ENCODE data around the gene MTG2. TPM values are rescaled to one million over a fixed set of nuclear protein-coding genes. Genes with fewer than 3 reads are reported as not detected.

Gene MTG2
- total and polyA plus RNA-seq, 2 donors from 2014 or later, result 36.1 to 45.2 TPM

DNA sequence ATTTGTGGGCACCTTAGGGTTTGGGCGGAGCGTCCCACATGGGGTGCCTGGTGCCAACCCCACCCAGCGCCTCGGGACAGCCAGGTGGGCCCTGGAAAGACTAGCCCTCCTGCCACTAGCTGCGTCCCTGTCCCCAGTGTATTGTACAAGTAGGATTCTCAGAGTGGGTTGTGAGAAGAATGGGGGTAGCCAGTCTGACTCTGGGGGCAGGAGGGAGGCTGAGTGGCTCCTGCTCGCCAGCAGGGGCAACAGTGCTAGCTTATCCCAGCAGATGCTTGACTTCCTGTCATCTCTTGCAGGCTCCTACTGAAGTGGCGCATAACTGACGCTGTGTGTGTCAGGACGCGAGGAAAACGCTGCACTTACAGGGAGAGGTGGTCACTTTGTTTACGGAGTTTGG, 49.0 kb upstream of the MTG2 start:
- no peaks in the 10 kb centered on the region for H3K9me3 ChIP-seq (ENCODE audit: control insufficient read depth in 2 of 3, insufficient read depth in 1 of 3, low read length in 3 of 3)
- no peaks in the 10 kb centered on the region for H3K27me3 ChIP-seq (ENCODE audit: control insufficient read depth, insufficient read depth, low read length)
- no peak overlapping the region for H3K27ac ChIP-seq (ENCODE audit: low read depth in 2 of 2, low read length in 2 of 2)
- peaks cover 0 to 3% (median 2%) of the 10 kb centered on the region in 3 donors for H3K4me1 ChIP-seq (ENCODE audit: control insufficient read depth in 2 of 3, insufficient read depth in 2 of 3, low read depth in 1 of 3, low read length in 3 of 3)
- H3K4me3 ChIP-seq (ENCODE audit: low read length in 3 of 3), result no peak overlapping the region
- H3K9ac ChIP-seq (ENCODE audit: low read length in 3 of 3), result no peak overlapping the region
- TF ChIP-seq, protein P1, sequence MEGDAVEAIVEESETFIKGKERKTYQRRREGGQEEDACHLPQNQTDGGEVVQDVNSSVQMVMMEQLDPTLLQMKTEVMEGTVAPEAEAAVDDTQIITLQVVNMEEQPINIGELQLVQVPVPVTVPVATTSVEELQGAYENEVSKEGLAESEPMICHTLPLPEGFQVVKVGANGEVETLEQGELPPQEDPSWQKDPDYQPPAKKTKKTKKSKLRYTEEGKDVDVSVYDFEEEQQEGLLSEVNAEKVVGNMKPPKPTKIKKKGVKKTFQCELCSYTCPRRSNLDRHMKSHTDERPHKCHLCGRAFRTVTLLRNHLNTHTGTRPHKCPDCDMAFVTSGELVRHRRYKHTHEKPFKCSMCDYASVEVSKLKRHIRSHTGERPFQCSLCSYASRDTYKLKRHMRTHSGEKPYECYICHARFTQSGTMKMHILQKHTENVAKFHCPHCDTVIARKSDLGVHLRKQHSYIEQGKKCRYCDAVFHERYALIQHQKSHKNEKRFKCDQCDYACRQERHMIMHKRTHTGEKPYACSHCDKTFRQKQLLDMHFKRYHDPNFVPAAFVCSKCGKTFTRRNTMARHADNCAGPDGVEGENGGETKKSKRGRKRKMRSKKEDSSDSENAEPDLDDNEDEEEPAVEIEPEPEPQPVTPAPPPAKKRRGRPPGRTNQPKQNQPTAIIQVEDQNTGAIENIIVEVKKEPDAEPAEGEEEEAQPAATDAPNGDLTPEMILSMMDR (IDR thresholded peaks at IDR 0.05; ENCODE audit: borderline replicate concordance, extremely low read depth, insufficient read depth), result no peak
- H3K36me3 ChIP-seq (ENCODE audit: control insufficient read depth in 2 of 3, insufficient read depth in 3 of 3, low read length in 3 of 3), result peaks cover 12 to 70% (median 52%) of the 10 kb centered on the region in 3 donors
- intact Hi-C loops (cut with DNase I), result loop anchor here (10.0 kb wide), 2 partner anchors 69 to 119 kb away; partner anchors contain the start of gene TAF4
- DNase-seq (no peak), FAIRE-seq (no peak)

- Histone ChIP-seq H3K27ac (ENCODE audit: low read depth in 2 of 2, low read length in 2 of 2) (no peak overlapping the region), H3K27me3 (ENCODE audit: control insufficient read depth, insufficient read depth, low read length) (no peaks in the 10 kb centered on the region), H3K9ac (ENCODE audit: low read length in 3 of 3) (no peak overlapping the region), H3K9me3 (ENCODE audit: control insufficient read depth in 2 of 3, insufficient read depth in 1 of 3, low read length in 3 of 3) (no peaks in the 10 kb centered on the region), H3K36me3 (ENCODE audit: control insufficient read depth in 2 of 3, insufficient read depth in 3 of 3, low read length in 3 of 3) (peaks cover 19 to 70% (median 60%) of the 10 kb centered on the region in 3 donors), H3K4me3 (ENCODE audit: low read length in 3 of 3) (no peak overlapping the region), H3K4me1 (ENCODE audit: control insufficient read depth in 2 of 3, insufficient read depth in 2 of 3, low read depth in 1 of 3, low read length in 3 of 3) (peaks cover 0 to 3% (median 2%) of the 10 kb centered on the region in 3 donors)
- intact Hi-C loops (cut with DNase I), result loop anchor here (10.0 kb wide), 2 partner anchors 70 to 120 kb away; partner anchors contain the start of gene TAF4
- FAIRE-seq (no peak), DNase-seq (peak in 1 of 5 donors; percentile 69)
- TF ChIP-seq, protein P1 (IDR thresholded peaks at IDR 0.05; ENCODE audit: borderline replicate concordance, extremely low read depth, insufficient read depth), result no peak
These were observed 48.0 kb upstream of the MTG2 start for GRCh38 chr20:62134735-62135231.

DNA sequence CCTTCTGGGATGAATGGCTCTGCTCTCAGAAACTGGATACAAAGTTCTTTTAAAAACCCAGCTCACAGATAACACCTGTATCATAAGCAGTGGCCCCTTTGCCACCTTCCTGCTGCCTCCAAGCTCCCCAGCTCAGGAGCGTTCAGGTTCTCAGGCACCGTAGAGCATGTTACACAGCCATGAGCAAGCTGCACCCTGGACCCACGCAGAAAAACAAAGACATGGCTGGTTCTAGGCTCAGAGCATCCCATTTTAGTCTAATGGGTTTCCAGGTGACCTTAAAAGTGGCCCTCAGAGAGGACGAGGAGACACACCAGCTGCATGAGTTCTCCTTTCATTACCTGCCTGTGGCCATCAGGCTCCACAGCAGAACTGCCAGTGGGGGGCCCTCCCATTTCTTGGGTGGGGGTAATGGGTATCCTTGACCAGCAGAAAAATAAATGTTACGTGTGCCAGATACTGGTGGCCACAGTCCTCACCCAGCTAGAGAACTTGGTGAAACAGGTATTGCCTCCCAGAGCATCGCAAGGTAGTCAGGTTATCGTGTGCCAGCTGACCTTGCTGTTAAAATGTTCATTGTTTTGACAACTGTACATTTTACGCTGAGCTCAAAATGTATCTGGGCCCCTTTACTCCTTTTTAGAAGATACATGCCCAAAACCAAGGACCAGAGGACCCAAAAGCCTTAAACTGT, 47.1 kb upstream of the MTG2 start:
- H3K27me3 ChIP-seq (ENCODE audit: control insufficient read depth, insufficient read depth, low read length), result no peaks in the 10 kb centered on the region
- no peak overlapping the region for H3K4me3 ChIP-seq (ENCODE audit: low read length in 3 of 3)
- TF ChIP-seq, protein P1 (IDR thresholded peaks at IDR 0.05; ENCODE audit: borderline replicate concordance, extremely low read depth, insufficient read depth), result no peak
- peaks cover 17 to 69% (median 63%) of the 10 kb centered on the region in 3 donors for H3K36me3 ChIP-seq (ENCODE audit: control insufficient read depth in 2 of 3, insufficient read depth in 3 of 3, low read length in 3 of 3)
- H3K27ac ChIP-seq (ENCODE audit: low read depth in 2 of 2, low read length in 2 of 2), result no peak overlapping the region
- no peaks in the 10 kb centered on the region for H3K9me3 ChIP-seq (ENCODE audit: control insufficient read depth in 2 of 3, insufficient read depth in 1 of 3, low read length in 3 of 3)
- FAIRE-seq (no peak), DNase-seq (no peak)
- intact Hi-C loops (cut with DNase I), result loop anchor here (10.0 kb wide), 2 partner anchors 71 to 121 kb away; partner anchors contain the start of gene TAF4
- no peak overlapping the region for H3K9ac ChIP-seq (ENCODE audit: low read length in 3 of 3)
- H3K4me1 ChIP-seq (ENCODE audit: control insufficient read depth in 2 of 3, insufficient read depth in 2 of 3, low read depth in 1 of 3, low read length in 3 of 3), result peaks cover 0 to 4% (median 0%) of the 10 kb centered on the region in 3 donors

Data from kidney (tissue), 14 donors.